Choroid plexus epithelial cell (primary cell): ENCODE results near the gene CEACAM20.

Experiments
- DNase-seq: peaks from one replicate; pipeline ENCODE4 v3.0.0-alpha.2; 2010; ENCODE audit warnings: low read depth
- H3K4me3 ChIP-seq: 2 replicates; pipeline ENCODE4 v1.5.1; 2011; ENCODE audit warnings: low read depth, mild to moderate bottlenecking, control low read depth, low read length, moderate library complexity
- TF ChIP-seq, protein P1 (sequence below): conservative IDR thresholded peaks from 2 replicates; pipeline ENCODE4 v1.5.1; 2011; ENCODE audit warnings: low read depth, mild to moderate bottlenecking, control low read depth, inconsistent platforms, low read length, moderate library complexity

CEACAM20 gene

DNA sequence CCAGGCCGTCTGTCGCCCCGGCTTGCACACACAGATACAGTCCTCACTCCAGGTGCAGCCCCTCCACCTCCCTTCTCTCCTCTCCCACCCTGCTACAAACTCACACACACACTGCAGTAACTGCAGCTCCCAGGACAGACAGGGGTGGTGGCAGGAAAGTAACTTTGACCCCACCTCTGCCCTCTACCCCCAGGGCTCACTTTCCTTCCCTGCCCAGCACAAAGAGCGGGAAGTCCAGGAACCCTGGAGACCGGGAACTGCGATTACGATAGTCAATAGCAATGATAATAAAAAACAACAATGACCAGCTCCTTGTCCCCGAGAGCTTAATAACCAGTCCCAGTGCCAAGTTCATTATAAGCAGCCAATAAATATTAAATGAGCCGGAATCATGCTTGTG lies at the start of gene CEACAM20:
CEACAM20 (minus strand) TSS at position 140 of the 400 bp plus-strand sequence. CDS start 166 bp downstream, outside the sequence.
- TF ChIP-seq, protein P1, sequence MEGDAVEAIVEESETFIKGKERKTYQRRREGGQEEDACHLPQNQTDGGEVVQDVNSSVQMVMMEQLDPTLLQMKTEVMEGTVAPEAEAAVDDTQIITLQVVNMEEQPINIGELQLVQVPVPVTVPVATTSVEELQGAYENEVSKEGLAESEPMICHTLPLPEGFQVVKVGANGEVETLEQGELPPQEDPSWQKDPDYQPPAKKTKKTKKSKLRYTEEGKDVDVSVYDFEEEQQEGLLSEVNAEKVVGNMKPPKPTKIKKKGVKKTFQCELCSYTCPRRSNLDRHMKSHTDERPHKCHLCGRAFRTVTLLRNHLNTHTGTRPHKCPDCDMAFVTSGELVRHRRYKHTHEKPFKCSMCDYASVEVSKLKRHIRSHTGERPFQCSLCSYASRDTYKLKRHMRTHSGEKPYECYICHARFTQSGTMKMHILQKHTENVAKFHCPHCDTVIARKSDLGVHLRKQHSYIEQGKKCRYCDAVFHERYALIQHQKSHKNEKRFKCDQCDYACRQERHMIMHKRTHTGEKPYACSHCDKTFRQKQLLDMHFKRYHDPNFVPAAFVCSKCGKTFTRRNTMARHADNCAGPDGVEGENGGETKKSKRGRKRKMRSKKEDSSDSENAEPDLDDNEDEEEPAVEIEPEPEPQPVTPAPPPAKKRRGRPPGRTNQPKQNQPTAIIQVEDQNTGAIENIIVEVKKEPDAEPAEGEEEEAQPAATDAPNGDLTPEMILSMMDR: no peak
- no peak within 1 kb of the TSS for H3K4me3 ChIP-seq
- no peak for DNase-seq

GRCh38 chr19:44577566-44577874 lies 48.0 kb upstream of the CEACAM20 start:
- no peak overlapping the region for H3K4me3 ChIP-seq
- TF ChIP-seq, protein P1: no peak
- DNase-seq: no peak

- TF ChIP-seq, protein P1: peak; percentile 73
- no peak overlapping the region for H3K4me3 ChIP-seq
- DNase-seq: peak; percentile 51
Measured at GRCh38 chr19:44576843-44577565, 47.5 kb upstream of the CEACAM20 start.

DNA sequence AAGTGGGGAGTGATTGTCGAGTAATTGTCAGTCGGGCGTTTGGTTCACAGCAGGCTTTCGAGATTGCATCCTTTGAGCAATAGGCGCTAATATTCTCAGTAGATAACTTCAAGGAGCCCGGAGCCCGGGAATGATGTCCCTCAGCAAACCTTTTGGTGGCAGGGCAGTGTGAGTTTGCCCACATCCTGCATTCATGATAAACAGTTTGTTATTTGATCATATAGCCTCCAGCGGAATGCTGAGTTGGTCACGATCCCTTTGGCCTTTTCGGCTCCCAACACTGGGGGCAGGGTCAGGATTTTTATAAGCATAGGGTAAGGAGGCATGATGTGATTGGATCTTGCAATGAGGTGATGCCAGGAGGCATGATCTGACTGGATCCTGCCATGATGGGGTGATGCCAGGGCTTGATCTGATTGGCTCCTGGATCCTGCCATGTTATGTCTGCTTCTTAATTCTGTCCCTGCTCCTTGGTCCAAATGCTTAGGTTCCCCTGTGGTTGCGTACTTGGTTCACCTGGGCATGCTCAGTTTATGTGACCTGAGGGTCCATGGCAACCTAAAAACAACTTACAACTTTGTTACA lies 45.7 kb upstream of the CEACAM20 start:
- H3K4me3 ChIP-seq: no peak overlapping the region
- TF ChIP-seq, protein P1: no peak

DNA sequence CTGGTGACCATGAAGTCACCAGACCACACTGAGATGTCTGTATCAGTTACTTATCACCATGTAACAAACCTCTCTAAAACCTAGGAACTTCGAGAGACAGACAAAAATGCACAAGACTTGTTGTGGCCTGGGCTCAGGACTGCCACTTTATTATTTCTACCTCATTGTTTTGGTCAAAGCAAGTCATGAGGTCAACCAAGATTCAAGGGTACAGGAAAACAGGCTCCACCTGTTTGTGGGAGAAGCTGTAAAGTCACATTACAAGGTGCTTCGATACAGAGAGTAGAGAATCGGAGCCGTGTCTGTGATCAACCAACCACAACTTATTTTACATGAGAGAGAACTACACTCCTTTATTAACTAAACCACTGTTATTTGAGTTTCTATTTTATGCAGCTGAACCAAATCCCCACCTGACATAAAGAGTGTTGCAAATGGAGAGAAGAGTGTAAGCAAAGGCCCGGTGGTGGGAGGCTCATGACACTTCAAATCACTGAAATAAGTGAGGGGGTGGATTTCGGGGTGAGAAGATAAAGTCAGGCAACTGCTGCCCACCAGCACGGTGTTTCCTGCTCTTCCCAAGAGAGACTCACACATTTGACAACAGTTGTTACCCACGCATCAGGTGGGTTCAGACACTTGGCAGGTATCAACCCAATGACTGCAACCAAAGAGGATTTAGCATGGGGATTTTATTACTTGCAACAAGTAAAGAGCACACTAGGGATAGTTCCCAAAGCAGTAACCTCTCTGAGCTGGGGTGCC lies 44.9 kb upstream of the CEACAM20 start:
- no peak overlapping the region for H3K4me3 ChIP-seq
- no peak for DNase-seq
- TF ChIP-seq, protein P1: no peak

More for the DNA sequence above, 45.7 kb upstream of the CEACAM20 start:
- no peak for DNase-seq

DNA sequence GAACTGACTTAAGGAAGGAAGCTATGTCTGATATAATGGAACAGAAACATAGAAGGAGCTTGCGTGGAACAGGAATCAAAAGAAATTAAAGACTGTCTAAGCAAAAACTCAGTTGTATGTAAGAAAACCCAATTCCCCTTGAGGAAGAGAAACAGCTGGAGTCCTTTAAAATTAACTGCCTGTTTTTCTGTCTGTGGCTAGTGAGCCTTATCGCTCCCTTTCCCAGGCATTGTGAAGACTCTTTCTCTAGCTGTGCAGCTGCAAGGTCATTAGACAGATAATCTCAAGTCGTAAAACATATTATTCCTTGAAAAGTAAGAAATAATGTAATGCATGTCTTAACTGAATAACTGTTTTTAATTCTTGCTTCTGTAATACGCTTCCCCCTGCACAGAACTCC lies 44.2 kb upstream of the CEACAM20 start:
- TF ChIP-seq, protein P1: no peak
- no peak overlapping the region for H3K4me3 ChIP-seq
- no peak for DNase-seq

GRCh38 chr19:44573183-44573582 lies 43.7 kb upstream of the CEACAM20 start:
- TF ChIP-seq, protein P1: no peak
- no peak overlapping the region for H3K4me3 ChIP-seq
- no peak for DNase-seq
